Lung microvascular endothelial cell (primary cell): ENCODE results near the gene CD244. TPM values are rescaled to one million over a fixed set of nuclear protein-coding genes. Genes with fewer than 3 reads are reported as not detected.
"Not testable (repeated sequence)": the region's sequence is repeated elsewhere in the genome, so short reads cannot be mapped to it uniquely, and the experiment has no call there.

ENCODE experiments used
- DNase-seq, 2 donors: peaks; one replicate each; pipeline versions ENCODE4 v3.0.0 to v3.0.0-alpha.2; 2010; ENCODE audit warnings: low read depth in 2 of 2
- total RNA-seq: library from RNA; depleted of rRNA; stranded (reverse); fragments of >200 nt; gene quantifications from 2 replicates; pipeline ENCODE4 v1.2.1, GENCODE V29; 2014

The CD244 gene, protein sequence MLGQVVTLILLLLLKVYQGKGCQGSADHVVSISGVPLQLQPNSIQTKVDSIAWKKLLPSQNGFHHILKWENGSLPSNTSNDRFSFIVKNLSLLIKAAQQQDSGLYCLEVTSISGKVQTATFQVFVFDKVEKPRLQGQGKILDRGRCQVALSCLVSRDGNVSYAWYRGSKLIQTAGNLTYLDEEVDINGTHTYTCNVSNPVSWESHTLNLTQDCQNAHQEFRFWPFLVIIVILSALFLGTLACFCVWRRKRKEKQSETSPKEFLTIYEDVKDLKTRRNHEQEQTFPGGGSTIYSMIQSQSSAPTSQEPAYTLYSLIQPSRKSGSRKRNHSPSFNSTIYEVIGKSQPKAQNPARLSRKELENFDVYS
- total RNA-seq = not detected in 2 replicates

DNA sequence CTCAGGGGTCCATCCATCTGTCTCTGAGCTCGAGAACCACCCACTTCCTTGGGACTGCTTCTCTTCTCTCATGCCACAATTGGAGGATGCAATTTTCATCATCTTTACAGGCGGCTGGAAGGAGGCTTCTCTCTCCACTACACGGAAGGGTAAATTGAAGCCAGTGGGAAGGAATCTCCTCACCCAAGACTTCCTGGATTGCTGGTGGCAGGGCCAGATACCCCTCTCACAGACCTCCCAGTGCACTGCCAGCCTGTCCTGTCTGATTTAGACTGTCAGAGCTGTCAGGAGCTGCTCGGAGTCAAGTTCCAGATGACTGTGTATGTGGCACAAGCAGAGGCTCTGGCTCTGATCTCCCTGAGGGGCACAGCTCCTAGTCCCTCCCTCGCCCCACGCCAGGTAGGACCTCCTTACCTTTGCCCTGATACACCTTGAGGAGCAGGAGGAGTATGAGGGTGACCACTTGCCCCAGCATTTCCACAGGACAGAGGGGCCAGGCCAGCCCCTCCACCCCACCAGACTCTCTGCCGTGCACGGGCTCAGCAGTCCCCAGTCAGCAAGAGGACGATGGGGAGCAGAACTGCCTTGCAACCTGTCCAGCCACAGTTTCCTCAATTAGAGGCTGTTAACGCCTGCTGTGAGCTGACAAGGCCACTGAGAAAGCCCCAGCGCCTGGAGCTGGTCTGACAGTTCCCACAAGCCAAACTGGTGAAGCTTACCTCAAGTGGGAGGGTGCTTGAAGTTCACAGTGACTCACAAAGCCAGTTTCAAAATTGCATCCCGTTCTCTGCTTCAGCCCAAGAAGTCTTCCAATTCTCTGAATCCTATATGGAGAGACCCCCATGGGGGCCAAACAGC, at the start of gene CD244:
Gene CD244, minus strand, starts transcription at position 685 of the 858 bp plus-strand sequence. Its CDS starts 210 bp downstream, at position 475.
- no peak for DNase-seq

DNA sequence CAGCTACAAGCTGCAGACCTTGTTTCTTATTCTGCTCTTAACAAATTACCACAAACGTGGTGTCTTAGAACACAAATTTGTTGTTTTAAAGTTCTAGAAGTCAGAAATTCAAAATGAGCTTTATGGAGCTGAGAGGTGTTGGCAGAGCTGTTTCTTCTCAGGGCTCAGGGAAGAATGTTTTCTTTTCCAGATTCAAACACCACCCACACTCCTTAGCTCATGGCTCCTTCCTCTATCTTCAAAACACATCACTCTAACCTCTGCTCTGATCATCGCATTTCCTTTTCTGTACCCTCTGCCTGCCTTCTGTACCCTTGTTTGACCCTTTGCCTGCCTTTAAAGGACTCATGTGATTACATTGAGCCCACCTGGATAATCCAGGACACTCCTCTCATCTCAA, 49.2 kb upstream of the CD244 start:
- no peak for DNase-seq

DNA sequence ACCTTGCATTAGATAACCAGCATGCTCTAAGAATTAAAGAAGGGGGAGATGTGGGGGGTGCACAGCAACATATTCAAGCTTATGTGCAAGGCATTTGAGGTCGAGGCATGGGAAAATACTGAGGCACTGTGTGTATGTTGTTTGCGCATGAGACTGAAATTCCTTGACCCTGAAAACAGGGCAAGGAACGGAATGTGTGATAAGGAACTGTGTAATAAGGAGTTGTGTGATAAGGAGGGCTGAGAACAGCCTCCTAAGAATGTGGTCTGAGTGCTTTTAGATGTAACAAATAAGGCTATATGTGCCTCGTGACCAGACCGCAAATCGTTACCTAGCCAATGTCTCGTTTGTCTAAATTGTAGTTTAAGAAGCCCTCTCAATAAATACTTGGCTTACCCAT, 48.8 kb upstream of the CD244 start:
- DNase-seq = no peak

DNA sequence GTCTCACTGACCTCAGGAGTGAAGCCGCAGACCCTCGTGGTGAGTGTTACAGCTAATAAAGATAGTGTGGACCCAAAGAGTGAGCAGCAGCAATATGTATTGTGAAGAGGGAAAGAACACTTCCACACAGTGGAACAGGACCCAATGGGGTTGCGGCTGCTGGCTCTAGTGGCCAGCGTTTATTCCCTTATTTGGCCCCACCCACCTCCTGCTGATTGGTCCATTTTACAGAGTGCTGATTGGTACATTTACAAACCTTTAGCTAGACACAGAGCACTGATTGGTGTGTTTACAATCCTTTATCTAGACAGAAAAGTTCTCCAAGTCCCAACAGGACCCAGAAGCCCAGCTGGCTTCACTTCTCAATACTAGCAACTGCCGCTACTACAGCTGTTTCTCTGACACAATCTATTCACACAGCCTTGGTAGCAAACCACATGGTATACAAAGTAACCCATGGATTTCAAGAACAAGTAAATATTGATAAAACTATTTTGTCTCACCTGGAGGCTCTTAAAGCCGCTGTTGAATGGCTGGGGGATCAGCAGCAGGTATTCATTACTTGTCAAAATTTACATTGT, 47.6 kb upstream of the CD244 start:
- DNase-seq = no peak

DNA sequence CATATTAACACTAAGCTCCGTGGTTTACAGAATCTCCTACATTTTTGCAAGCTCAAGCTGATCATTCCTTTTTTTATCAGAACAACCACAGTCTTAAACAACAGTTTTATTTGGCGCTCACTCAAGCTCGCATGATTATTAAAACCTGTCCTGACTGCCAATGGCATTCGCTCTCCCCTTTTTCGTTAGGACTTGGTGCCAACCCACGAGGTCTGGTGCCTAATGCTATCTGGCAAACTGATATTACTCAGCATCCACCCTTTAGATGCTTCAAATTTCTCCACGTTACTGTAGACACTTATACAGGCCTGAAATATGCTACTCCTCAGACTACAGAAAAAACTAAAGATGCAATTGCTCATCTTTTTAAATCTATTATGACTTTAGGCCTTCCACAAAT, 45.3 kb upstream of the CD244 start:
- DNase-seq = no peak

DNA sequence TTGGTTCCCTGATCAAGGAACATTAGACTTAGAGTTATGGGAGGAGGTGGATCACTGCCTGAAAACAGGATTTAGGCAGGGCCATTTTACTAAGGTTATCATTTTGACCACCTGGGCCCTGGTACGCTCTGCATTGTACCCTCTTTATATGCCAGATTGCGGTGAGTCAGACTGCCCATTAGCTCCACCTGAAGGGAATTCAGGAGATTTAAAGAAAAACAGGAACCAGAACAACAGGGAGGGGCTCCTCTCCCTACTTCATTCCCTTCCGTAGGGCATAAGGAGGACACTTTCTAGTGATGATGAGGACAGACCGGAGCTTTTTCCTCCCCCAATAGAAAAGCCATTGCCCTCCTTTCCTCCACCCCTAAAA, 42.9 kb upstream of the CD244 start:
- DNase-seq = no peak

DNA sequence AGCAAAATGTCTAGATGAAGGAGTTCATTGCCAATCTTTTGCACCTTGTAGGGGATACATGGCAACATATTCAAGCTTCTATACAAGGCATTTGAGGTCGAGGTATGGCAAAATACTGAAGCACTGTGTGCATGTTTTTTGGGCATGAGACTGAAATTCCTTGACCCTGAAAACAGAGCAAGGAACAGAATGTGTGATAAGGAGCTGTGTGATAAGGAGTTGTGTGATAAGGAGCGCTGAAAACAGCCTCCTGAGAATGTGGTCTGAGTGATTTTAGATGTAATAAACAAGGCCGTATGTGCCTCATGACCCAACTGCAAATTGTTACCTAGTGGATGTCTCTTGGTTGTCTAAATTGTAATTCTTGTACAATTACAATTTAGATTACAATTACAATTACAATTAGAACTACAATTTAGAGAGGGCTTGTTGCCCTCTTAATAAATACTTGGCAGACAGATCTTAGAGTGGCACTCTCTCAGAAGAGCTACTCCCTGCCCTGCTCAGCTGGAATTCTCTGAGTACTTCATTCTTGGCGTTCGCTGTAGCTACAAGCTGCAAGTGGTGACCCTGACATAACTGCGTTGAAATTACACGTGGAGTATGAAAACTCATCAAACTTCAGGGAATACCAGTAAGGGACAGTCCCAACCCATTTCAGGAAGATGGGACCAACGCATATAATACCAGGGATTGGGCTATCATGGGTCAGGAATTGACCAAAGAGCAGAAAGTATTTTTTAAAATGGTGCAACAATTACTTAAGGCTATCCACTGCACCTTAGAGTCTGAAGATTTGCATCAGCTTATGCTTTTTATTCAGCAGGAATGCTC, 42.3 kb upstream of the CD244 start:
- DNase-seq = no peak

DNA sequence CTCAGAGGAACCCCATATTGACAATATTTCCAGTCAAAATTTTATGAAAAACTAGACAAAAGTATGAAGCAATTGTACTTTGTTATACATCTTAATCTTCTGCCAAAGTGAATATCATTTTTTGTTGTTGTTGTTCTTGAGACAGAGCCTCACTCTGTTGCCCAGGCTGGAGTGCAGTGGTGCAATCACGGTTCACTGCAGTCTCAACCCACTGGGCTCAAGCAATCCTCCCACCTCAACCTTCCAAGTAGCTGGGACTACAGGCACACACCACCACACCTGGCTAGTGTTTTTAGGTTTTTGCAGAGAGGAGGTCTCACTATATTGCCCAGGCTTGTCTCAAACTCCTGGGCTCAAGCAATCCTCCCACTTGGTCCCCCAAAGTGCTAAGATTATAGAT, 39.6 kb upstream of the CD244 start:
- DNase-seq = not testable (repeated sequence)

DNA sequence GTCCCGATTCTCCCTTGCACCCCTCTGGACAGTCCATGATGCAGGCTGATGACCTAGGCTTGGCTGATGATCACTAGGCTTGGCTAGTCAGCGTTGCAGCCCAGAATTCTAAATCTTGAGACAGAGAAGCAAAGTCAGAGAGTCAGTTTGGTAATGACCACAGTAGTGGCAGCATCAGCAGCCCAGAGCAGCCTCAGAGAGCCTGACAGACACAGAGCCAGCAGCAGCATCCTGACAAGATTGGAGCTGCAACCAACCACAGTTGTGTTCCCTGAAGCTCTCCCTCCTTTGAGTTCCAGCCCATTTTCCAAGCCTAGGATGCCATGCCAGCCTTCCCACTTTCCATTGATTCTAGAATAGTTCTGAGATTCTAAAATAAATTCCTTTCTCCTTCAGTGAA, 39.1 kb upstream of the CD244 start:
- no peak for DNase-seq

DNA sequence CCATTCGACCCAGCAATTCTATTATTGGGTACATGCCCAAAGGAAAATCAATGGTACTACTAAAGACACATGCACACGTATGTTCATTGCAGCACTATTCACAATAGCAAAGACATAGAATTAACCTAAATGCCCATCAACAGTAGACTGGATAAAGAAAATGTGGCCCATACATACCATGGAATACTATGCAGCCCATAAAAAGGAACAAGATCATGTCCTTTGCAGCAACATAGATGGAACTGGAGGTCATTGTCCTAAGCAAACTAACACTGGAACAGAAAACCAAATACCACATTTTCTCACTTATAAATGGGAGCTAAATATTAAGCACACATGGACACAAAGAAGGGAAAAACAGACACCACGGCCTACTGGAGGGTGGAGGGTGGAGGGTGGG, 38.0 kb upstream of the CD244 start:
- not testable (repeated sequence) for DNase-seq

DNA sequence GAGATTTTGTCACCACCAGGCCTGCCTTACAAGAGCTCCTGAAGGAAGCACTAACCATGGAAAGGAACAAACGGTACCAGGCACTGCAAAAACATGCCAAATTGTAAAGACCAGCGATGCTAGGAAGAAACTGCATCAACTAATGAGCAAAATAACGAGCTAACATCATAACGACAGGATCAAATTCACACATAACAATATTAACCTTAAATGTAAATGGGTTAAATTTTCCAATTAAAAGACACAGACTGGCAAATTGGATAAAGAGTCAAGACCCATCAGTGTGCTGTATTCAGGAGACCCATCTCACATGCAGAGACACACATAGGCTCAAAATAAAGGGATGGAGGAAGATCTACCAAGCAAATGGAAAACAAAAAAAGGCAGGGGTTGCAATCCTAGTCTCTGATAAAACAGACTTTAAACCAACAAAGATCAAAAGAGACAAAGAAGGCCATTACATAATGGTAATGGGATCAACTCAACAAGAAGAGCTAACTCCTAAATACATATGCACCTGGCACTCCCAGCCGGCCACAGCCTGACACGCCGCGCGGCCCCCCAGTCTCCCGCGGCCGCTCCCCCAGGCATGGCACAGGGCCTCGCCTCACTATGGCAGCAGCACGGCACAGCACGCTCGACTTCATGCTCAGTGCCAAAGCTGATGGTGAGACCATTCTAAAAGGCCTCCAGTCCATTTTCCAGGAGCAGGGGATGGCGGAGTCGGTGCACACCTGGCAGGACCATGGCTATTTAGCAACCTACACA, 31.9 kb upstream of the CD244 start:
- not testable (repeated sequence) for DNase-seq

DNA sequence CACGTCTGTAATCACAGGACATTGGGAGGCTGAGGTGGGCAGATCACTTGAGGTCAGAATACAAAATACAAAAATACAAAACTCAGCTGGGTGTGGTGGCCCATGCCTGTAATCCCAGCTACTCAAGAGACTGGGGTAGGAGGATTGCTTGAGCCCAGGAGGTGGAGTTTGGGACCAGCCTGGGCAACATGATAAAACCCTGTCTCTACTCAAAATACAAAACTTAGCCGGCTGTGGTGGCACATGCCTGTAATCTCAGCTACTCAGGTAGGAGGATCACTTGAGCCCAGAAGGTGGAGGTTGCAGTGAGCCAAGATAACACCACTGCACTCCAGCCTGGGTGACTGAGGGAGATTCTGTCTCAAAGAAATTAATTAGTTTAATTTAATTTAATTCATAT, 28.8 kb upstream of the CD244 start:
- DNase-seq = no peak

DNA sequence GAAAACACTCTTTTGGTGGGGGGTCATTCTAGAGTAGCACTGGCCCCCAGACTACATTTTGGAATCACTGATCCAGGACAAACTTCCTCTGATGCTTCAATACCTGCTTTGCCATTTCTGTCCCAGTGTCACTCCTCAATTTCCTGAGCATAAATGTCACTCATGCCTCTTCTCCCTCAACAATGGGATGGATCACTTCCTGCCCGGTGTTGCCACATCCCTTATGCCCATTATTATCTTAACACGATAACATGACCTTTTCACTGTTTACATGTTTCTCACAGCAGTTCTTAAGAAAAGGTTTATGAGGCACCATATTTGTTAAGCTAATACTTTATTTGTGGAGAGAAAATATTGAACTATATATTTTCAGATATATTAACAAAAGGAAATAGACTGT, 26.2 kb upstream of the CD244 start:
- peak; percentile 8 to 50 for DNase-seq

DNA sequence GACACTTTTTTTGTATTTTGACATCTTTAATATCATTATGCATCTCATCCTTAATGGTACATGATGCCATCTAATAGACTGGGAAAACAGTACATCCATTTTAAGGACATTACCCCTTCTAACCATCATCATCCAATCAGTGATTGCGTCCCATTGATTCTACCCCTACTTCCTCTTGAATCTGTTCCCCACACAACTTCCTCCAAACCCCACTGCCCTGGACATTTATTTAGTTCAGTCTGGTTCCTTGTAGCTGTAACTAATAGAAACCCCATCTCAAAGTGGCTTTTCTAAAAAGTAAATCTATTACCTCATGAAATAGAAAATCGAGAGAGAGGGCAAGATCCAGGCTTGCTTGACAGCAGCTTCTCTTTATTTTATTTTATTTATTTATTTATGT, 24.4 kb upstream of the CD244 start:
- DNase-seq = no peak

DNA sequence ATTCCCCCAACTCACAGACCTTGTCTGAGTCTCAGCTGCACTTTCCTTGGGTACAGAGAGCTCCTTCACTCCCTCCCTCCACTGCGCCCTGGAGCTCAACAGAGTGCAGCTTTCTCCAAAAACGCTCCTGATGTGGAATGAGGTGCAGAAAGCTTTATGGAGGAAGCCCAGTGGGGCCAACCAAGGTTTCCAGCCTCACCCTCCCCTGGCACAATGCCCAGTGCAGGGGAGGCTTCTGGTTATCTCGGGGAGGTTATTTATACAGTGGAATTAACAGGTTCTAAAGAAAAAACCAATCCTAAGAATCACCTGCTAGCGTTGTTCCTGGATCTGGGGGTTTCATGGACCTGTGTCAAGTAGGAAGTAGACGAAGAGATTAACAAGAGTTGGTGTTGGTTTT, 22.4 kb upstream of the CD244 start, which contains the start of gene ITLN1:
Gene ITLN1, minus strand, starts transcription at position 139 of the 400 bp plus-strand sequence. CDS start 303 bp downstream, outside the sequence.
- no peak for DNase-seq

DNA sequence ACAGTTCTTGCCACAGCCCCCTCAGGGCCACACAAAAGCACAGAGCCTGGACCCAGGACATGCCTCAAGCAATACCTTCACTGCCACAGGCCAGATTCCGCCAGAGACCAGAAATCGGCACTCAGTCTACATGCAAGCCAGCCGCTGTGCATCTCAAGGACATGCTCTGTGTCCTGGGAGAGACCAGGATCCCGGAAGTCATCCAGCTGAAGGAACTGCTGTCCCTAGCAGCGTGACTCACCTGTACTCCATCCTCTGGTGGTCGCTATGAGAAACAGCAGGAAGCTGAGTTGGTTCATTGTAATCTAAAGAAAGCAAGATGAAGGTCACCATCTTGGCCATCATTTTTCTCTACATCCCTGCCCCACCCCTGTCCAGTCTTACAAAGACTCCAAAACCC, 21.9 kb upstream of the CD244 start:
- no peak for DNase-seq

DNA sequence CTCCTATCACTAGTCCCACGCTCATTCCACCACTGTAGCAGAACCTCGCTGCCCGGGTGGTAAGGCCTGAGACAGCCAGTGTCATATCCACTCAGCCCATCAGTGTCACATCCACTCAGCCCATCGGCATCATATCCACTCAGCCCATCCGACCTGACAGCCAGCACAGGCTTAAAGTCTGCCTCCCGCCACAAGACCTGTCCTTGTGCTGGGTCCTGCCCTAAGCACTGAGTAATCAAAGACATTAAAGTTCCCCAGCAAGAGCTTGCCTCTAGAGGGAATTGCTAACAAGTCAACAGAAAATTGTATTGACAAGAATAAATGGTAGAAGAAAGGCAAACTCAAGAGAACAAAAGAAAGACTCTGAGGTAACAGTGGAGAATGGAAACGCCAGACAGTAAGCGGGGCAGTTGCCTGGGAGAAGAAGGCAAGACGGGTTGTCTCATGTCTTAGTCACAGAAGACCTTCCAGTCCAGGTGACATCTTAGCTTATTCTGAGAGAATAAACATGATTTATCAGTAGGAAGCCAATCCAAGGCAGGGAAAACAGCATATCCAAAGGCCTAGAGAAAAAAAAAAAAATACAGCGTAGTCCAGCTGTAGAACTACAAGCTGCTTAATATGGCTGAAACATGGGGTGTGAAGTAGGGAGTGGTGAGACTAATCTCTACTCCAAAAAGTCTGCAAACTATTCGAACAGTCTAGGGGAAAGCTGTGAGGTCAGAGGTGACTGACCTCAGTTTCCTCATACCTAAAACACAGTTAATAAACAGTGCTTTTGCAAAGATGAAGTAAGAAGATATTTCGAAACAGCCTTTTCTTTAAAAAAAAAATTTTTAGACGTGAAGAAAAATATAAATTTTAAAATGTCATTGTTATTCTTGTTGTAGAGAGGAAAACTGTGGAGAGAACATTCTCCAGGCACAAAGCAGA, 21.2 kb upstream of the CD244 start:
- DNase-seq = no peak

DNA sequence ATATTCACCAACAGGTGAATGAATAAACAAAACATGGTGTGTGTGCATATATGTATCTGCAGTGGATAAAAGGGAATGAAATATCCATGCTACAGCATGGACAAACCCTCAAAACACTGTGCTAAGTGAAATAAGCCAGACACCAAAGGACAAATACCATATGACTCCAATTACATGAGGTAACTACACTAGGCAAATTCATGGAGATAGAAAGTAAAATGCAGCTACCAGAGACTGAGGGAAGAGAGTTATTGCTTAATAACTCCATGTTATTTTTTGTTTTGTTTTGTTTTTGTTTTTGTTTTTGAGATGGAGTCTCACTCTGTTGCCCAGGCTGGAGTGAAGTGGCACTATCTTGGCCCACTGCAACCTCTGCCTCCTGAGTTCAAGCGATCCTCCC, 19.9 kb upstream of the CD244 start:
- no peak for DNase-seq

DNA sequence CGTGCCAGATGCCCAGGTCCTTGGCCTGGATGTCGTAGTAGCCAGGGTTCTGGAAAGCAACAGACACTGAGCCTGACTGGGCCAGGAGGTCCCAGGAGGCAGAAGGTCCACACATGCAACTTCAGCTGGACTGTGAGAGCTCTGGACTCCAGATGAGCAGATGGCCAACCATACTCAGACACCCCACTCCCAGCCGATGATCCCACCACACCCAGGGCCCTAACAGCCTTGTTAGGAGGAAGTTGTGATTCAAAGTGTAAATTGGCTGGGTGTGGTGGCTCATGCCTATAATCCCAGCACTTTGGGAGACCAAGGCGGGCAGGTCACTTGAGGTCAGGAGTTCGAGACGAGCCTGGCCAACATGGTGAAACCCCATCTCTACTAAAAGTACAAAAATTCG, 18.6 kb upstream of the CD244 start:
- DNase-seq = not testable (repeated sequence)

DNA sequence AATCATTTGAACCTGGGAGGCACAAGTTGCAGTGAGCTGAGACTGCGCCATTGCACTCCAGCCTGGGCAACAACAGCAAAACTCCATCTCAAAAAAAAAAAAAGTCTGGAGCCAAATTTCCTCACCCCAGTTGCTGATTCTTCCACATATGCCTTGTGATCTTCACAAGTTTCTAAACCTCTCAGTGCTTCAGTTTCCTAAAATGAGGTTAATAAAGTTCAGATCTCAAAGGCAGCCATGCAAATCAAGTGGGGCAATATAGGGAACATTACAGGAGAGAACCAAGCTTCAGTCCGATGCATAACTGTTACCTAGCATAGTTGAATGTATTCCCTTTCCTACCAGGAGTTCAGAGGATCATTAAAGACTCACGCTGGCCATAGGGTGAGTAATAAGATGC, 17.5 kb upstream of the CD244 start:
- DNase-seq = no peak
